HG03520 (cell line): Measurements from ENCODE around the gene CTNNA1.
"Not testable (repeated sequence)": the region's sequence is repeated elsewhere in the genome, so short reads cannot be mapped to it uniquely, and the experiment has no call there.

Experiments
- ATAC-seq: cut with Tn5 transposase; IDR thresholded peaks from one replicate; pipeline ENCODE4 v1.9.1; 2021; ENCODE audit warnings: mild to moderate bottlenecking, moderate library complexity; ENCODE audit not compliant: unreplicated experiment

Gene CTNNA1

GRCh38 chr5:138724470-138725146 lies 28.6 kb upstream of the CTNNA1 start:
- no peak for ATAC-seq

- ATAC-seq, result no peak
Observed at GRCh38 chr5:138725153-138725817, 27.9 kb upstream of the CTNNA1 start.

GRCh38 chr5:138725818-138726416 lies 27.3 kb upstream of the CTNNA1 start:
- ATAC-seq, result no peak

GRCh38 chr5:138726848-138727247 lies 26.4 kb upstream of the CTNNA1 start:
- no peak for ATAC-seq

GRCh38 chr5:138730496-138730895 lies 22.7 kb upstream of the CTNNA1 start:
- not testable (repeated sequence) for ATAC-seq

- no peak for ATAC-seq
Observed at GRCh38 chr5:138732466-138732865, 20.8 kb upstream of the CTNNA1 start.

GRCh38 chr5:138732933-138733332 lies 20.3 kb upstream of the CTNNA1 start:
- ATAC-seq, result no peak

GRCh38 chr5:138733509-138733908 lies 19.7 kb upstream of the CTNNA1 start:
- ATAC-seq, result no peak

- no peak for ATAC-seq
Observed at GRCh38 chr5:138736293-138736692, 16.9 kb upstream of the CTNNA1 start.

GRCh38 chr5:138737494-138738265 lies 15.5 kb upstream of the CTNNA1 start:
- no peak for ATAC-seq

GRCh38 chr5:138738399-138738798 lies 14.8 kb upstream of the CTNNA1 start:
- ATAC-seq, result no peak

- ATAC-seq, result no peak
Observed at GRCh38 chr5:138739938-138740337, 13.3 kb upstream of the CTNNA1 start.

GRCh38 chr5:138743484-138743883 lies 9.7 kb upstream of the CTNNA1 start:
- ATAC-seq, result no peak

GRCh38 chr5:138745268-138745667 lies 8.0 kb upstream of the CTNNA1 start:
- no peak for ATAC-seq

GRCh38 chr5:138748630-138749081 lies 4.6 kb upstream of the CTNNA1 start:
- ATAC-seq, result no peak

- not testable (repeated sequence) for ATAC-seq
Observed at GRCh38 chr5:138751344-138751743, 1.9 kb upstream of the CTNNA1 start.

GRCh38 chr5:138752341-138752950 lies 779 bp upstream of the CTNNA1 start:
- no peak for ATAC-seq

GRCh38 chr5:138753794-138754698 lies 821 bp downstream of the CTNNA1 start:
- no peak for ATAC-seq

GRCh38 chr5:138754699-138755057 lies 1.5 kb downstream of the CTNNA1 start:
- no peak for ATAC-seq
